ENCODE data around the gene AIMP1. TPM values are rescaled to one million over a fixed set of nuclear protein-coding genes. Genes with fewer than 3 reads are reported as not detected.

The AIMP1 gene
- total RNA-seq, 2 donors from 2014 or later: 46.0 to 58.9 TPM

- Histone ChIP-seq H3K36me3 (ENCODE audit: control insufficient read depth, insufficient read depth, low read length) (peaks cover 31% of the 10 kb centered on the region), H3K9ac (ENCODE audit: extremely low read depth, low read length, poor library complexity, severe bottlenecking) (no peak overlapping the region), H3K9me3 (ENCODE audit: control insufficient read depth, low read length) (no peaks in the 10 kb centered on the region), H3K4me3 (ENCODE audit: low read length) (no peak overlapping the region), H3K4me1 (ENCODE audit: control insufficient read depth, insufficient read depth, low read length) (no peaks in the 10 kb centered on the region), H3K27ac (ENCODE audit: low read depth, low read length) (no peak overlapping the region), H3K27me3 (ENCODE audit: control insufficient read depth, insufficient read depth, low read length, poor library complexity, severe bottlenecking) (no peaks in the 10 kb centered on the region)
- WGBS, 2 experiments (ENCODE audit: insufficient coverage in 1 of 2, insufficient read length in 1 of 2): 75 to 93% methylated on average over 1 of the region's 2 CpGs
- DNase-seq: no peak
- Mint-ChIP-seq H3K9me3 (peaks cover 2% of the 10 kb centered on the region), H3K27ac (peak overlapping the region; percentile 8), H3K36me3 (ENCODE audit: low read depth) (peaks cover 24% of the 10 kb centered on the region), H3K4me3 (no peak overlapping the region), H3K4me1 (peaks cover 8% of the 10 kb centered on the region), H3K27me3 (ENCODE audit: insufficient read depth) (no peaks in the 10 kb centered on the region)
- TF ChIP-seq CTCF (conservative IDR thresholded peaks at IDR 0.05): no peak
These were observed 27.7 kb downstream of the AIMP1 start for GRCh38 chr4:106343865-106344646.

- peaks cover 19% of the 10 kb centered on the region for H3K36me3 Mint-ChIP-seq (ENCODE audit: low read depth)
- Histone ChIP-seq H3K27ac (ENCODE audit: low read depth, low read length) (no peak overlapping the region), H3K4me1 (ENCODE audit: control insufficient read depth, insufficient read depth, low read length) (no peaks in the 10 kb centered on the region), H3K9ac (ENCODE audit: extremely low read depth, low read length, poor library complexity, severe bottlenecking) (no peak overlapping the region), H3K27me3 (ENCODE audit: control insufficient read depth, insufficient read depth, low read length, poor library complexity, severe bottlenecking) (no peaks in the 10 kb centered on the region), H3K36me3 (ENCODE audit: control insufficient read depth, insufficient read depth, low read length) (peaks cover 34% of the 10 kb centered on the region), H3K9me3 (ENCODE audit: control insufficient read depth, low read length) (no peaks in the 10 kb centered on the region), H3K4me3 (ENCODE audit: low read length) (no peak overlapping the region)
- no peak for DNase-seq
- H3K4me1 Mint-ChIP-seq: peaks cover 8% of the 10 kb centered on the region
- H3K27ac Mint-ChIP-seq: peak overlapping the region; percentile 8
- H3K9me3 Mint-ChIP-seq: no peaks in the 10 kb centered on the region
- 100% methylated on average over 1 of the region's 1 CpG; no CpG with 5 or more reads in 1 of the 2 experiments for WGBS, 2 experiments (ENCODE audit: insufficient coverage in 1 of 2, insufficient read length in 1 of 2)
- H3K27me3 Mint-ChIP-seq (ENCODE audit: insufficient read depth): no peaks in the 10 kb centered on the region
- H3K4me3 Mint-ChIP-seq: no peak overlapping the region
- TF ChIP-seq CTCF (conservative IDR thresholded peaks at IDR 0.05): no peak
These were observed 28.3 kb downstream of the AIMP1 start for GRCh38 chr4:106344647-106344970.

- Histone ChIP-seq H3K9ac (ENCODE audit: extremely low read depth, low read length, poor library complexity, severe bottlenecking) (no peak overlapping the region), H3K9me3 (ENCODE audit: control insufficient read depth, low read length) (no peaks in the 10 kb centered on the region), H3K36me3 (ENCODE audit: control insufficient read depth, insufficient read depth, low read length) (peaks cover 25% of the 10 kb centered on the region), H3K27me3 (ENCODE audit: control insufficient read depth, insufficient read depth, low read length, poor library complexity, severe bottlenecking) (no peaks in the 10 kb centered on the region), H3K4me3 (ENCODE audit: low read length) (no peak overlapping the region), H3K4me1 (ENCODE audit: control insufficient read depth, insufficient read depth, low read length) (no peaks in the 10 kb centered on the region), H3K27ac (ENCODE audit: low read depth, low read length) (no peak overlapping the region)
- WGBS, 2 experiments (ENCODE audit: insufficient coverage in 1 of 2, insufficient read length in 1 of 2): no CpG with 5 or more reads among the region's 1 CpG
- Mint-ChIP-seq H3K27ac (no peak overlapping the region), H3K27me3 (ENCODE audit: insufficient read depth) (no peaks in the 10 kb centered on the region), H3K4me1 (peaks cover 8% of the 10 kb centered on the region), H3K4me3 (no peak overlapping the region), H3K9me3 (no peaks in the 10 kb centered on the region), H3K36me3 (ENCODE audit: low read depth) (peaks cover 5% of the 10 kb centered on the region)
- DNase-seq: no peak
- TF ChIP-seq CTCF (conservative IDR thresholded peaks at IDR 0.05): no peak
These were observed 30.8 kb downstream of the AIMP1 start for GRCh38 chr4:106347167-106347566.

Measured in endodermal cell (in vitro differentiated cells).